Endothelial cell of umbilical vein (primary cell): ENCODE data around the gene ZNF524. TPM values are rescaled to one million over a fixed set of nuclear protein-coding genes. Genes with fewer than 3 reads are reported as not detected.

Source experiments
- BruUV-seq: library from RNA; stranded (reverse); fragments of 400-500 nt; replicated peaks from 2 replicates; lab custom pipeline; 2021; lab: Mats Ljungman, UMichigan
- CTCF ChIA-PET: fragments of 300-600, 350-600 bp; sonication (Branson Sonifier 250); formaldehyde crosslinking; loops from one replicate; lab custom pipeline; 2021; ENCODE audit warnings: antibody characterized with exemption, inconsistent platforms; lab: Charles Lee
- POLR2A ChIA-PET: fragments of 300-600, 350-600 bp; sonication (Branson Sonifier 250); formaldehyde crosslinking; loops from one replicate; lab custom pipeline; 2021; ENCODE audit warnings: antibody characterized with exemption, inconsistent platforms; lab: Charles Lee
- DNase-seq: peaks from one replicate; pipeline ENCODE4 v3.0.0-alpha.2; 2011; ENCODE audit warnings: low read depth, low spot score
- FAIRE-seq: peaks from 2 replicates; lab custom pipeline; 2011; peaks lifted over from hg19 to GRCh38; lab: Jason Lieb, UNC
- H2AFZ ChIP-seq: 2 replicates; pipeline ENCODE4 v1.6.0; 2012; ENCODE audit warnings: low read depth, low read length, control low read depth, inconsistent platforms
- H3K27ac ChIP-seq: 2 replicates; pipeline ENCODE4 v1.5.1; 2011; ENCODE audit warnings: low read depth, mild to moderate bottlenecking, control low read depth, low read length, moderate library complexity; ENCODE audit not compliant: insufficient read depth
- H3K27me3 ChIP-seq, 2 experiments: 2 replicates each; pipeline versions ENCODE4 v1.6.0 to v1.6.1; 2011; ENCODE audit warnings: low read length in 2 of 2, mixed read lengths in 1 of 2; ENCODE audit not compliant: control insufficient read depth in 2 of 2, insufficient read depth in 2 of 2
- H3K36me3 ChIP-seq, 2 experiments: 2 replicates in 1 of 2; 3 replicates in 1 of 2; pipeline ENCODE4 v1.5.1; 2011; ENCODE audit warnings: low read length in 2 of 2, mild to moderate bottlenecking in 1 of 2, moderate library complexity in 1 of 2; ENCODE audit not compliant: control insufficient read depth in 2 of 2, insufficient read depth in 2 of 2; ENCODE audit errors: extremely low read depth in 1 of 2
- H3K4me1 ChIP-seq: 3 replicates; pipeline ENCODE4 v1.5.1; 2011; ENCODE audit warnings: mild to moderate bottlenecking, low read length; ENCODE audit not compliant: control insufficient read depth, insufficient read depth; ENCODE audit errors: extremely low read depth
- H3K4me2 ChIP-seq: 2 replicates; pipeline ENCODE4 v1.6.1; 2011; ENCODE audit warnings: low read length, control low read depth, mixed read lengths; ENCODE audit not compliant: insufficient read depth
- H3K4me3 ChIP-seq, 3 experiments: fragments of 200-600 bp in 1 of 3; sonication (generic), shearing (Covaris generic) in 1 of 3; replicated peaks in 1 of 3; 2 replicates each; pipeline ENCODE4 v1.5.1; 2011 to 2016; ENCODE audit warnings: control low read depth in 3 of 3, low read length in 3 of 3, mild to moderate bottlenecking in 2 of 3, inconsistent platforms in 1 of 3, low read depth in 1 of 3, moderate library complexity in 1 of 3; ENCODE audit not compliant: insufficient read depth in 1 of 3
- H3K79me2 ChIP-seq: 2 replicates; pipeline ENCODE4 v1.6.0; 2012; ENCODE audit warnings: low read length, inconsistent platforms; ENCODE audit not compliant: control insufficient read depth, insufficient read depth
- H3K9ac ChIP-seq: replicated peaks from 2 replicates; pipeline ENCODE3; 2011; ENCODE audit warnings: low read length, control low read depth; ENCODE audit not compliant: insufficient read depth; ENCODE audit errors: extremely low read depth
- H3K9me1 ChIP-seq: replicated peaks from 3 replicates; pipeline ENCODE4 v1.6.0; 2011; ENCODE audit warnings: mild to moderate bottlenecking, low read length; ENCODE audit not compliant: control insufficient read depth, insufficient read depth; ENCODE audit errors: extremely low read depth
- H3K9me3 ChIP-seq: replicated peaks from 2 replicates; pipeline ENCODE4 v1.5.1; 2012; ENCODE audit warnings: low read length, inconsistent platforms; ENCODE audit not compliant: control insufficient read depth, insufficient read depth
- H4K20me1 ChIP-seq: replicated peaks from 2 replicates; pipeline ENCODE3; 2011; ENCODE audit warnings: mild to moderate bottlenecking, low read length; ENCODE audit not compliant: control insufficient read depth, insufficient read depth; ENCODE audit errors: extremely low read depth
- FOS ChIP-seq: IDR thresholded peaks from 2 replicates; pipeline ENCODE4 v1.6.1; 2011; ENCODE audit warnings: mild to moderate bottlenecking, low read length, moderate library complexity, borderline replicate concordance; ENCODE audit not compliant: insufficient read depth
- JUN ChIP-seq: IDR thresholded peaks from 2 replicates; pipeline ENCODE4 v1.6.1; 2011; ENCODE audit warnings: borderline replicate concordance, low read depth; ENCODE audit not compliant: insufficient read length, insufficient read depth
- POLR2AphosphoS5 ChIP-seq: IDR thresholded peaks from 2 replicates; pipeline ENCODE4 v1.6.1; 2012; ENCODE audit warnings: low read depth, mild to moderate bottlenecking, control low read depth, low read length, moderate library complexity; ENCODE audit not compliant: insufficient read depth
- dilution Hi-C: fragments of 300-500 bp; cut with MboI; formaldehyde crosslinking; loops from one replicate; pipeline ENCODE4 v1.15.0; 2019; ENCODE audit warnings: low sequenced_read_pairs; ENCODE audit not compliant: extremely low pct_ligation_motif_present
- intact Hi-C: fragments of 100-400 bp; cut with micrococcal nuclease; formaldehyde crosslinking; loops from one replicate; pipeline ENCODE4 v1.10.0; 2022
- polyA plus RNA-seq, 4 experiments: library from polyadenylated mRNA; depleted of rRNA in 3 of 4; stranded (reverse) in 3 of 4; unstranded in 1 of 4; fragments of >200 nt; gene quantifications; 2 replicates each; pipeline versions ENCODE4 v1.2.1 to v1.2.3, GENCODE V29; 2011 to 2012; ENCODE audit warnings: missing spikeins in 1 of 4
- total RNA-seq: library from RNA; stranded (reverse); gene quantifications from 2 replicates; pipeline ENCODE4 v1.2.3, GENCODE V29; 2021
- TF ChIP-seq, protein P1 (sequence below): IDR thresholded peaks from 2 replicates; pipeline ENCODE4 v1.6.1; 2011; ENCODE audit not compliant: insufficient read depth, insufficient read length

The ZNF524 gene
- total and polyA plus RNA-seq, 2 donors (not counting 3 experiments of a cell fraction or from before 2014, with no cell fraction given) = 15.2 to 15.4 TPM

DNA sequence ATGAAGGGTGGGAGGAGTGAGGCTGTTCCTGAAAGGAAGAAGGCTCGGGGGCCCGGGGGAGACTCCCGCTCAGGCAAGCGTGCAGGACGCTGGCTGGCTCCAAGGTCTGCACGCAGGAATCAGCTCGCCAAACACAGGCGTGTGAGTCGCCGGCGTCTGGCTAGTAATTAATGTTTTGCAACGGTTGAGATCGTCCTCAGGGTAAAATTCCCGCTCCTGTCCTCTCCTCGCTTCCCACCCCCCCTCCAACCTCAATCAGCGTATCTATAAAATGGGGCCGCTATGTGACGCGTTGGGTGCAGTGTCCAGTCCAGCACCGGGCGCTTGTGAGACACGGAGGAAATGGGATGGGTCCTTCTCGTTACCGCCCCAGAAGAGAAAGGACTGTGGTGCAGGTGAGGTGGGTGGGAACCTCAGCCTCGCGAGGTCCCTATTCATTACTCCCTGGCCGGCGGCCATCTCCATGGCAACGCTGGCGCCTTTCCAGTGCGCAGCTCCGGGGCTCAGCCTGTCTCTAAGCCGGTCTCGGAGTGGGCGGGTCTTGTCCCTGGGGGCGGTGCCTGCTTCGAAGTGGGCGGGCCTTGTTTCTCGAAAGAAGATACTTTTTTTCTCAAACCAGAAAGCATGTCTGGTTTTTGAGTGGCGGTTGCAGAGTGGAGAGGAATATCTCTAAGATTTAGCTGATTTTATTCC lies 13.0 kb upstream of the ZNF524 start:
- Histone ChIP-seq H3K27ac (no peak overlapping the region), H3K4me3 (peak overlapping the region in 1 of 3 experiments; percentile 3), H4K20me1 (no peaks in the 10 kb centered on the region), H3K27me3 (peaks cover 4 to 7% of the 10 kb centered on the region in 2 experiments), H3K9me1 (no peaks in the 10 kb centered on the region), H3K79me2 (no peaks in the 10 kb centered on the region), H3K36me3 (peaks cover 0 to 3% of the 10 kb centered on the region in 2 experiments), H3K4me2 (peak overlapping the region; percentile 20), H2AFZ (peak overlapping the region; percentile 16), H3K9me3 (no peaks in the 10 kb centered on the region), H3K9ac (no peak overlapping the region), H3K4me1 (no peaks in the 10 kb centered on the region)
- peak; percentile 94 for FAIRE-seq
- intact Hi-C loops (loop anchor here (1.0 kb wide), 1 partner anchor 12 kb away; the partner anchor contains the start of gene FIZ1), dilution Hi-C loops (no loop called here)
- no TSS peak for BruUV-seq
- TF ChIP-seq, protein P1, sequence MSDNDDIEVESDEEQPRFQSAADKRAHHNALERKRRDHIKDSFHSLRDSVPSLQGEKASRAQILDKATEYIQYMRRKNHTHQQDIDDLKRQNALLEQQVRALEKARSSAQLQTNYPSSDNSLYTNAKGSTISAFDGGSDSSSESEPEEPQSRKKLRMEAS = no peak
- peak; percentile 17 for TF ChIP-seq POLR2AphosphoS5
- CTCF ChIA-PET = interaction anchor here (1.0 to 1.1 kb wide), 2 partner anchors 46 to 120 kb away, joined by 3 read pairs; no protein-coding TSS in a partner anchor
- peak; percentile 92 for DNase-seq
- POLR2A ChIA-PET = interaction anchor here (2.3 kb wide), 1 partner anchor 12 kb away, joined by 8 read pairs; the partner anchor contains the start of genes FIZ1 and ZNF524

DNA sequence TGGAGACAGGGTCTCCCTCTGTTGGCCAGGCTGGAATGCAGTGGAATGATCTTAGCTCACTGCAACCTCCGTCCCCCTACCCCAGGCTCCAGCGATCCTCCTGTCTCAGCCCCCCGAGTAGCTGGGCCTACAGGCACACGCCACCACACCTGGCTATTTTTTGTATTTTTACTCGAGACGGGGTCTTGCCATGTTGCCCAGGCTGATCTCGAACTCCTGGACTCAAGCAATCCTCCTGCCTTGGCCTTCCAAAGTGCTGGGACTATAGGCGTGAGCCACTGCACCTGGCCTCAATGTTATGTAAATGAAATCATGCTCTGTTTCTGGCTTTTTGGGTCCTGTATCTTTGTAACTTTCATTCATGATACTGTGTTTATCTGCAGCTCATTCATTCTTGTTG lies 11.3 kb upstream of the ZNF524 start:
- H3K9me3 ChIP-seq = no peaks in the 10 kb centered on the region
- H3K27ac ChIP-seq = no peak overlapping the region
- POLR2A ChIA-PET = interaction anchor here (1.3 kb wide), 1 partner anchor 10 kb away, joined by 4 read pairs; the partner anchor contains the start of gene FIZ1
- H4K20me1 ChIP-seq = no peaks in the 10 kb centered on the region
- no peak overlapping the region for H3K4me2 ChIP-seq
- H3K4me3 ChIP-seq = no peak overlapping the region
- CTCF ChIA-PET = no interaction called here
- no peak overlapping the region for H3K9ac ChIP-seq
- intact Hi-C loops (no loop called here), dilution Hi-C loops (no loop called here)
- no TSS peak for BruUV-seq
- H2AFZ ChIP-seq = no peak overlapping the region
- no peaks in the 10 kb centered on the region for H3K79me2 ChIP-seq
- no peak for FAIRE-seq
- H3K9me1 ChIP-seq = no peaks in the 10 kb centered on the region
- H3K27me3 ChIP-seq = peaks cover 4 to 7% of the 10 kb centered on the region in 2 experiments
- H3K4me1 ChIP-seq = no peaks in the 10 kb centered on the region
- H3K36me3 ChIP-seq = peaks cover 0 to 6% of the 10 kb centered on the region in 2 experiments
- TF ChIP-seq POLR2AphosphoS5 (no peak), FOS (no peak), JUN (no peak)
- no peak for DNase-seq
